AG09319 (cell line): Measurements from ENCODE around the gene TIMM8B.
"Not testable (repeated sequence)": the region's sequence is repeated elsewhere in the genome, so short reads cannot be mapped to it uniquely, and the experiment has no call there.

Experiments
- DNase-seq: peaks from one replicate; pipeline ENCODE4 v3.0.0-alpha.2; 2010; ENCODE audit warnings: low read depth; ENCODE audit errors: extremely low read depth
- CTCF ChIP-seq: IDR thresholded peaks from 2 replicates; pipeline ENCODE4 v1.5.1; 2011; ENCODE audit warnings: low read depth, mild to moderate bottlenecking, inconsistent platforms, low read length, moderate library complexity

The TIMM8B gene

GRCh38 chr11:112073941-112074811 is 12.4 kb downstream of the TIMM8B start, which contains the start of the genes NKAPD1 and PIH1D2:
TSS of gene NKAPD1 (plus strand) at chr11:112074299. CDS start at chr11:112075575, 1,276 bp downstream.
TSS of gene PIH1D2 (minus strand) at chr11:112074017. CDS start at chr11:112073174, 843 bp downstream.
- TF ChIP-seq CTCF = no peak; the same call in none of the 2 replicates
- DNase-seq = peak; percentile 70

- no peak for TF ChIP-seq CTCF
- no peak for DNase-seq
Measured at GRCh38 chr11:112062923-112063322, 23.6 kb downstream of the TIMM8B start.

- no peak for TF ChIP-seq CTCF
- no peak for DNase-seq
Measured at GRCh38 chr11:112058103-112058502, 28.5 kb downstream of the TIMM8B start.

GRCh38 chr11:112057170-112057569 is 29.4 kb downstream of the TIMM8B start:
- no peak for TF ChIP-seq CTCF
- no peak for DNase-seq

DNA sequence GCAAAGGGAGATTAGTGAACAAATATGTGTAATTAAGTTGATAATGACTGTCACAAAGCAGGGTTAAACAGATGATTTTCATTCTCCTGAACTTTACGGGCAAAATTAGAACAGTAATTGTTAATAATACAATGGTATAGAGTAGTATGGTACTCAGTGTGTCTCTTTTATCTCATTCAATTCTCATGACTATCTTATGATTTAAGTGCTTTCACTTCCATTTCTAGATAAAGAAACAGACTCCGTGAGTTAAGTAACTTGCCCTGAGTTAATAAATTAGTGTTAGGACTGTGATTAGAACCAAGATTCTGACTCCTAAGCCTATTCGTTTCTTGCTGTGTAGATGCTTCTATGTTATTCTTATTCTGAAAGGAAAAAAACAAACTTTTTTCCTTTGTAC is 34.8 kb downstream of the TIMM8B start:
- no peak for TF ChIP-seq CTCF
- DNase-seq = no peak

GRCh38 chr11:112050721-112051120 is 35.8 kb downstream of the TIMM8B start:
- TF ChIP-seq CTCF = no peak

GRCh38 chr11:112049777-112050176 is 36.8 kb downstream of the TIMM8B start:
- no peak for TF ChIP-seq CTCF
- DNase-seq = no peak

More at GRCh38 chr11:112050721-112051120, 35.8 kb downstream of the TIMM8B start:
- DNase-seq = no peak

GRCh38 chr11:112048256-112048655 is 38.3 kb downstream of the TIMM8B start:
- not testable (repeated sequence) for DNase-seq

GRCh38 chr11:112046647-112047046 is 39.9 kb downstream of the TIMM8B start:
- not testable (repeated sequence) for DNase-seq
